ENCODE results near the gene CEP41. TPM values are rescaled to one million over a fixed set of nuclear protein-coding genes. Genes with fewer than 3 reads are reported as not detected.

The CEP41 gene
- total RNA-seq, 4 donors from 2014 or later: 4.4 to 9.6 (median 5.3) TPM

DNA sequence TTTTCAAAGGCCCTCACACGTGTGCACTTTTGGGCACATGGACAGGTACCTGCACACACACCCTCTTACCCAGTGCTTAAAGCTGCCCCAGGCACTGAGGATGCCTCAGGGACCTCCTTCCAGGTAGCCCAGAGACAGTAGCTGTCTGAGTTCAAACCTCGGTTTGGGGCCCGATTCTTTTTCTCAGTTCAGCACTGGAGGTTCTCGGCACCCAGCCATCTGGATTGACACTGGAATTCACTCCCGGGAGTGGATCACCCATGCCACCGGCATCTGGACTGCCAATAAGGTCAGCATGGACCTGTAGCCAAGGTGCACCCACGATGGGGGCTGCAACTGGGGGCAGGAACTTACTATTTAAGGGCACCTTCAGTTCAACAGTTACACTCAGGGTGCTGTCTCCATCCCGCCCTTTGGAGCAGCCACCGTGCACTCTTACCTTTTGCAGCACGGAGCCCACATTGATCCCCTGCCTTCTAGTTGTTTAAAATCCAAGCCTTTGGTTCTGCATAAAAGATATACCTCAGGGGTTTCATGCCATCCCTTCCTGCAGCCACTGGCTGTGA lies 78.5 kb downstream of the CEP41 start:
- peaks cover 0 to 18% (median 0%) of the 10 kb centered on the region in 4 donors for H3K9me3 ChIP-seq
- no peak overlapping the region for H3K4me3 ChIP-seq
- TF ChIP-seq CTCF (IDR thresholded peaks at IDR 0.05): no peak
- no peak for TF ChIP-seq POLR2A (IDR thresholded peaks at IDR 0.05)
- no peak for DNase-seq (ENCODE audit: low spot score in 2 of 2)
- no peak overlapping the region for H3K27ac ChIP-seq
- H3K4me1 ChIP-seq: peaks cover 0 to 10% (median under 1%) of the 10 kb centered on the region in 4 donors
- no peaks in the 10 kb centered on the region for H3K36me3 ChIP-seq
- H3K27me3 ChIP-seq: no peaks in the 10 kb centered on the region
- 93 to 97% methylated on average over 7 to 10 of the region's 10 CpGs for WGBS, 2 donors

GRCh38 chr7:130361681-130362080 lies 79.1 kb downstream of the CEP41 start:
- H3K4me3 ChIP-seq: no peak overlapping the region
- peaks cover 0 to 18% (median 0%) of the 10 kb centered on the region in 4 donors for H3K9me3 ChIP-seq
- DNase-seq (ENCODE audit: low spot score in 2 of 2): no peak
- H3K27me3 ChIP-seq: no peaks in the 10 kb centered on the region
- WGBS, 2 donors: 90 to 98% methylated on average over 6 to 7 of the region's 7 CpGs
- TF ChIP-seq CTCF (IDR thresholded peaks at IDR 0.05): no peak
- TF ChIP-seq POLR2A (IDR thresholded peaks at IDR 0.05): no peak
- TF ChIP-seq EP300 (IDR thresholded peaks at IDR 0.05): no peak
- no peak overlapping the region for H3K27ac ChIP-seq
- H3K36me3 ChIP-seq: no peaks in the 10 kb centered on the region
- H3K4me1 ChIP-seq: peaks cover 0 to 16% (median 4%) of the 10 kb centered on the region in 4 donors

GRCh38 chr7:130360518-130360917 lies 80.3 kb downstream of the CEP41 start:
- Histone ChIP-seq H3K4me3 (no peak overlapping the region), H3K27me3 (no peaks in the 10 kb centered on the region), H3K4me1 (peaks cover 0 to 23% (median 13%) of the 10 kb centered on the region in 4 donors), H3K36me3 (no peaks in the 10 kb centered on the region), H3K27ac (no peak overlapping the region), H3K9me3 (peaks cover 0 to 18% (median 0%) of the 10 kb centered on the region in 4 donors)
- TF ChIP-seq EP300 (IDR thresholded peaks at IDR 0.05) (no peak), CTCF (IDR thresholded peaks at IDR 0.05) (no peak), POLR2A (IDR thresholded peaks at IDR 0.05) (no peak)
- no peak for DNase-seq (ENCODE audit: low spot score in 2 of 2)
- whole genome bisulfite sequencing, 2 donors: 90 to 93% methylated on average over 3 of the region's 3 CpGs

GRCh38 chr7:130359276-130359857 lies 81.4 kb downstream of the CEP41 start:
- TF ChIP-seq EP300 (IDR thresholded peaks at IDR 0.05): no peak
- no peak for TF ChIP-seq POLR2A (IDR thresholded peaks at IDR 0.05)
- TF ChIP-seq CTCF (IDR thresholded peaks at IDR 0.05): no peak
- H3K27me3 ChIP-seq: no peaks in the 10 kb centered on the region
- no peak for DNase-seq (ENCODE audit: low spot score in 2 of 2)
- H3K9me3 ChIP-seq: peaks cover 0 to 18% (median 0%) of the 10 kb centered on the region in 4 donors
- H3K4me1 ChIP-seq: peaks cover 0 to 20% (median 13%) of the 10 kb centered on the region in 4 donors
- no peak overlapping the region for H3K27ac ChIP-seq
- WGBS, 2 donors: 98 to 100% methylated on average over 5 of the region's 5 CpGs
- H3K4me3 ChIP-seq: no peak overlapping the region
- H3K36me3 ChIP-seq: no peaks in the 10 kb centered on the region

GRCh38 chr7:130358471-130358870 lies 82.3 kb downstream of the CEP41 start:
- 93 to 100% methylated on average over 4 of the region's 4 CpGs for WGBS, 2 donors

More at GRCh38 chr7:130358471-130358870, 82.3 kb downstream of the CEP41 start:
- no peaks in the 10 kb centered on the region for H3K27me3 ChIP-seq
- peaks cover 0 to 23% (median 13%) of the 10 kb centered on the region in 4 donors for H3K4me1 ChIP-seq
- TF ChIP-seq EP300 (IDR thresholded peaks at IDR 0.05): no peak
- TF ChIP-seq CTCF (IDR thresholded peaks at IDR 0.05): no peak
- TF ChIP-seq POLR2A (IDR thresholded peaks at IDR 0.05): no peak
- DNase-seq (ENCODE audit: low spot score in 2 of 2): no peak
- H3K4me3 ChIP-seq: no peak overlapping the region
- peaks cover 0 to 18% (median 0%) of the 10 kb centered on the region in 4 donors for H3K9me3 ChIP-seq
- no peak overlapping the region for H3K27ac ChIP-seq
- H3K36me3 ChIP-seq: no peaks in the 10 kb centered on the region
